HTR-8/SVneo (cell line): ENCODE data around the gene KIR3DL3.
"Not testable (repeated sequence)": the region's sequence is repeated elsewhere in the genome, so short reads cannot be mapped to it uniquely, and the experiment has no call there.

Experiments used
- DNase-seq: peaks from one replicate; pipeline ENCODE4 v3.0.0; 2011; ENCODE audit warnings: low spot score, mixed read lengths; ENCODE audit not compliant: insufficient read length
- FAIRE-seq: peaks from 2 replicates; lab custom pipeline; 2011; peaks lifted over from hg19 to GRCh38; lab: Jason Lieb, UNC

The KIR3DL3 gene

GRCh38 chr19:54775095-54775815, 51.0 kb downstream of the KIR3DL3 start:
- not testable (repeated sequence) for DNase-seq, FAIRE-seq

DNA sequence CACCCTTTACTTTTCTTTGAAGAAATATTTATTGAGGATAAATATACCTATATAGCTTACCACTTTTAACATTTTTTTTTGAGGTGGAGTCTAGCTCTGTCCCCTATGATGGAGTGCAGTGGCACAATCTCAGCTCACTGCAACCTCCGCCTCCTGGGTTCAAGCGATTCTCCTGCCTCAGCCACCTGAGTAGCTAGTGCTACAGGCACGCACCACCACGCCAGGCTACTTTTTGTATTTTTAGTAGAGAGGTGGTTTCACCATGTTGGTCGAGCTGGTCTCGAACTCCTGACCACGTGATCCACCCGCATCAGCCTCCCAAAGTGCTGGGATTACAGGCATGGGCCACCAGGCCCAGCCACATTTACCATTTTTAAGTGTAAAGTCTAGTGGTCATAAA, 51.6 kb downstream of the KIR3DL3 start:
- DNase-seq, FAIRE-seq: not testable (repeated sequence)

- DNase-seq, FAIRE-seq: not testable (repeated sequence)
Measured at GRCh38 chr19:54777851-54778250, 53.6 kb downstream of the KIR3DL3 start.

GRCh38 chr19:54778896-54779295, 54.7 kb downstream of the KIR3DL3 start:
- DNase-seq, FAIRE-seq: not testable (repeated sequence)

GRCh38 chr19:54782916-54783315, 58.7 kb downstream of the KIR3DL3 start:
- DNase-seq, FAIRE-seq: not testable (repeated sequence)
